ENCODE results near the gene CIPC. TPM values are rescaled to one million over a fixed set of nuclear protein-coding genes. Genes with fewer than 3 reads are reported as not detected.

Gene CIPC
- total RNA-seq, 1 donor from 2014 or later, result 22.5 TPM

- peak within 1 kb of the TSS; percentile 91 for H2AFZ ChIP-seq (replicated peaks)
- no peaks in the 10 kb centered on the region for H3K79me2 ChIP-seq (ENCODE audit: low read depth)
- H3K27me3 ChIP-seq, result peaks cover 94% of the 10 kb centered on the region
- H3F3A ChIP-seq (ENCODE audit: low read depth), result peaks cover 32% of the 10 kb centered on the region
- H3K4me3 ChIP-seq, result peak within 1 kb of the TSS; percentile 76
- Mint-ChIP-seq H3K36me3 (no peaks in the 10 kb centered on the region), H3K4me3 (peak within 1 kb of the TSS; percentile 88), H3K4me1 (peaks cover 46% of the 10 kb centered on the region), H3K27me3 (ENCODE audit: insufficient read depth, low read depth) (peaks cover 53% of the 10 kb centered on the region), H3K9me3 (no peaks in the 10 kb centered on the region), H3K27ac (no peak within 1 kb of the TSS)
- DNase-seq (ENCODE audit: low spot score), result peak; percentile 92
- H3K27ac ChIP-seq, result no peak within 1 kb of the TSS
- no peak within 1 kb of the TSS for H3K9ac ChIP-seq
- H3K4me1 ChIP-seq, result peaks cover 18% of the 10 kb centered on the region
- H3K36me3 ChIP-seq, result no peaks in the 10 kb centered on the region
- H3K9me3 ChIP-seq (ENCODE audit: low read depth), result no peaks in the 10 kb centered on the region
- H3K4me2 ChIP-seq, result peak within 1 kb of the TSS; percentile 100
- peaks cover 37% of the 10 kb centered on the region for H4K20me1 ChIP-seq (ENCODE audit: low read depth)
- no peak for TF ChIP-seq EZH2phosphoT487 (IDR thresholded peaks at IDR 0.05)
- TF ChIP-seq CTCF (IDR thresholded peaks at IDR 0.05), result peak; percentile 62
Observed at GRCh38 chr14:77141214-77142004, 43.4 kb downstream of the CIPC start, which contains the start of gene ZDHHC22. TSS of gene ZDHHC22 (minus strand) at chr14:77141791. CDS start at chr14:77139738, 2,053 bp downstream.

- TF ChIP-seq EZH2 (IDR thresholded peaks at IDR 0.05) (no peak), EZH2phosphoT487 (IDR thresholded peaks at IDR 0.05) (no peak), CTCF (IDR thresholded peaks at IDR 0.05) (no peak)
- peaks cover 18% of the 10 kb centered on the region for H3K4me1 ChIP-seq
- peaks cover 97% of the 10 kb centered on the region for H3K27me3 ChIP-seq
- no peaks in the 10 kb centered on the region for H3K9me3 ChIP-seq (ENCODE audit: low read depth)
- H3K27ac ChIP-seq, result no peak overlapping the region
- H3K79me2 ChIP-seq (ENCODE audit: low read depth), result no peaks in the 10 kb centered on the region
- H3K27me3 Mint-ChIP-seq (ENCODE audit: insufficient read depth, low read depth), result peaks cover 58% of the 10 kb centered on the region
- peaks cover 32% of the 10 kb centered on the region for H3F3A ChIP-seq (ENCODE audit: low read depth)
- peak overlapping the region; percentile 91 for H2AFZ ChIP-seq (replicated peaks)
- H3K4me3 ChIP-seq, result peak overlapping the region; percentile 76
- H3K9ac ChIP-seq, result no peak overlapping the region
- no peaks in the 10 kb centered on the region for H3K36me3 Mint-ChIP-seq
- peaks cover 52% of the 10 kb centered on the region for H3K4me1 Mint-ChIP-seq
- peaks cover 37% of the 10 kb centered on the region for H4K20me1 ChIP-seq (ENCODE audit: low read depth)
- no peak overlapping the region for H3K27ac Mint-ChIP-seq
- H3K9me3 Mint-ChIP-seq, result no peaks in the 10 kb centered on the region
- peak; percentile 77 for DNase-seq (ENCODE audit: low spot score)
- peak overlapping the region; percentile 100 for H3K4me2 ChIP-seq
- H3K36me3 ChIP-seq, result no peaks in the 10 kb centered on the region
- peak overlapping the region; percentile 88 for H3K4me3 Mint-ChIP-seq
Observed at GRCh38 chr14:77142005-77142800, 44.1 kb downstream of the CIPC start.

- Mint-ChIP-seq H3K9me3 (no peaks in the 10 kb centered on the region), H3K4me3 (no peak overlapping the region), H3K4me1 (peaks cover 52% of the 10 kb centered on the region), H3K36me3 (no peaks in the 10 kb centered on the region), H3K27ac (no peak overlapping the region), H3K27me3 (ENCODE audit: insufficient read depth, low read depth) (peaks cover 55% of the 10 kb centered on the region)
- H4K20me1 ChIP-seq (ENCODE audit: low read depth), result peaks cover 37% of the 10 kb centered on the region
- no peaks in the 10 kb centered on the region for H3K9me3 ChIP-seq (ENCODE audit: low read depth)
- H3K9ac ChIP-seq, result no peak overlapping the region
- H2AFZ ChIP-seq (replicated peaks), result no peak overlapping the region
- TF ChIP-seq EZH2phosphoT487 (IDR thresholded peaks at IDR 0.05) (no peak), CTCF (IDR thresholded peaks at IDR 0.05) (no peak), EZH2 (IDR thresholded peaks at IDR 0.05) (no peak)
- H3K79me2 ChIP-seq (ENCODE audit: low read depth), result no peaks in the 10 kb centered on the region
- peaks cover 18% of the 10 kb centered on the region for H3K4me1 ChIP-seq
- no peaks in the 10 kb centered on the region for H3K36me3 ChIP-seq
- no peak overlapping the region for H3K4me2 ChIP-seq
- H3K27me3 ChIP-seq, result peaks cover 93% of the 10 kb centered on the region
- no peak for DNase-seq (ENCODE audit: low spot score)
- no peak overlapping the region for H3K4me3 ChIP-seq
- H3K27ac ChIP-seq, result no peak overlapping the region
- peaks cover 32% of the 10 kb centered on the region for H3F3A ChIP-seq (ENCODE audit: low read depth)
Observed at GRCh38 chr14:77143071-77143470, 45.0 kb downstream of the CIPC start.

Data from neural progenitor cell (in vitro differentiated cells).